HepG2 (cell line): ENCODE results near the gene HSD3B7. TPM values are rescaled to one million over a fixed set of nuclear protein-coding genes. Genes with fewer than 3 reads are reported as not detected.
A peak's percentile ranks its signal among the peaks of the same experiment; 100 is the strongest.

Source experiments
- ADNP ChIP-seq: sonication (generic); formaldehyde crosslinking; IDR thresholded peaks from 2 replicates; pipeline ENCODE4 v1.4.0; 2020; ENCODE audit warnings: missing genetic modification reagents
- ARID2 ChIP-seq: sonication (generic); formaldehyde crosslinking; IDR thresholded peaks from 2 replicates; pipeline ENCODE4 v1.8.1; 2022; ENCODE audit warnings: mild to moderate bottlenecking, missing genetic modification reagents, borderline replicate concordance
- DNMT1 ChIP-seq: sonication (generic); formaldehyde crosslinking; IDR thresholded peaks from 2 replicates; pipeline ENCODE4 v1.5.1; 2020; ENCODE audit warnings: mild to moderate bottlenecking, missing genetic modification reagents
- GTF2F1 ChIP-seq: fragments of 150-350 bp; IDR thresholded peaks from 2 replicates; pipeline ENCODE4 v1.6.1; 2014; ENCODE audit warnings: low read length
- HDAC2 ChIP-seq: sonication (generic); formaldehyde crosslinking; IDR thresholded peaks from 2 replicates; pipeline ENCODE4 v1.4.0; 2020; ENCODE audit warnings: missing genetic modification reagents
- HES4 ChIP-seq: sonication (generic); formaldehyde crosslinking; IDR thresholded peaks from 2 replicates; pipeline ENCODE4 v1.9.0; 2021; ENCODE audit warnings: mild to moderate bottlenecking, missing genetic modification reagents, borderline replicate concordance
- KMT2B ChIP-seq: IDR thresholded peaks from 2 replicates; pipeline ENCODE4 v1.6.1; 2016; ENCODE audit warnings: missing genetic modification reagents, missing compliant biosample characterization
- MBNL3 ChIP-seq: fragments of 250-450 bp; sonication (Bioruptor Pico); conservative IDR thresholded peaks from 2 replicates; pipeline ENCODE4 v1.8.0; 2022; ENCODE audit warnings: mild to moderate bottlenecking, inconsistent platforms
- MEIS1 ChIP-seq: sonication (generic); formaldehyde crosslinking; IDR thresholded peaks from 2 replicates; pipeline ENCODE4 v1.9.0; 2021; ENCODE audit warnings: mild to moderate bottlenecking, missing genetic modification reagents, moderate library complexity, borderline replicate concordance
- NCOA2 ChIP-seq: sonication (generic); formaldehyde crosslinking; IDR thresholded peaks from 2 replicates; pipeline ENCODE4 v1.8.0; 2022; ENCODE audit warnings: inconsistent platforms
- SRSF1 ChIP-seq: fragments of 200-400 bp; formaldehyde crosslinking; optimal IDR thresholded peaks from 2 replicates; pipeline ENCODE3; 2017; ENCODE audit warnings: mild to moderate bottlenecking, low read depth, low read length, moderate library complexity
- SUZ12 ChIP-seq: fragments of 150-350 bp; IDR thresholded peaks from 2 replicates; pipeline ENCODE4 v1.6.1; 2014; ENCODE audit warnings: low read depth, low read length
- ZNF251 ChIP-seq: sonication (generic); formaldehyde crosslinking; IDR thresholded peaks from 2 replicates; pipeline ENCODE4 v1.9.0; 2021; ENCODE audit warnings: mild to moderate bottlenecking, missing genetic modification reagents
- ZNF367 ChIP-seq: sonication (generic); formaldehyde crosslinking; IDR thresholded peaks from 2 replicates; pipeline ENCODE4 v1.4.0; 2020; ENCODE audit warnings: missing genetic modification reagents, borderline replicate concordance
- ZNF713 ChIP-seq: sonication (generic); formaldehyde crosslinking; IDR thresholded peaks from 2 replicates; pipeline ENCODE4 v1.4.0; 2020; ENCODE audit warnings: mild to moderate bottlenecking, missing genetic modification reagents
- ZNF737 ChIP-seq: sonication (generic); formaldehyde crosslinking; IDR thresholded peaks from 2 replicates; pipeline ENCODE4 v1.5.0; 2020; ENCODE audit warnings: missing genetic modification reagents, mild to moderate bottlenecking, borderline replicate concordance
- ZNF776 ChIP-seq: sonication (generic); formaldehyde crosslinking; IDR thresholded peaks from 2 replicates; pipeline ENCODE4 v1.4.0; 2020; ENCODE audit warnings: mild to moderate bottlenecking, missing genetic modification reagents
- ZNF841 ChIP-seq: sonication (generic); formaldehyde crosslinking; IDR thresholded peaks from 2 replicates; pipeline ENCODE4 v1.8.1; 2023; ENCODE audit warnings: missing genetic modification reagents, borderline replicate concordance
- polyA plus RNA-seq, 8 experiments: library from polyadenylated mRNA; depleted of rRNA in 3 of 8; stranded (reverse) in 7 of 8; unstranded in 1 of 8; fragments of >200 nt; fragmentation: Illumina TruSeq in 4 of 8; extraction: Trizol in 4 of 8; gene quantifications; 2 replicates each; pipeline versions ENCODE4 v1.2.1 to v1.2.3, GENCODE V29; 2011 to 2016; ENCODE audit warnings: low read depth in 4 of 8, missing spikeins in 1 of 8, mixed read lengths in 1 of 8; ENCODE audit not compliant: insufficient read depth in 1 of 8
- total RNA-seq, 5 experiments: library from RNA; depleted of rRNA; stranded (reverse); fragments of >200 nt; fragmentation: Illumina TruSeq; extraction: Trizol; gene quantifications; 2 replicates each; pipeline ENCODE4 v1.2.3, GENCODE V29; 2016; ENCODE audit warnings: low read depth in 1 of 5
- TF ChIP-seq, protein P1 (sequence below): sonication (generic); IDR thresholded peaks from 2 replicates; pipeline ENCODE4 v1.6.1; 2016; ENCODE audit warnings: low read depth, borderline replicate concordance
- TF ChIP-seq, protein P2 (sequence below): fragments of 450-650 bp; IDR thresholded peaks from 2 replicates; pipeline ENCODE4 v1.6.1; 2017; ENCODE audit warnings: mild to moderate bottlenecking
- TF ChIP-seq, protein P3 (sequence below): sonication (generic); formaldehyde crosslinking; IDR thresholded peaks from 2 replicates; pipeline ENCODE4 v1.8.0; 2022; ENCODE audit warnings: mild to moderate bottlenecking, missing genetic modification reagents, moderate library complexity
- TF ChIP-seq, protein P4 (sequence below): sonication (generic); formaldehyde crosslinking; IDR thresholded peaks from 2 replicates; pipeline ENCODE4 v1.4.0; 2020; ENCODE audit warnings: missing genetic modification reagents, mild to moderate bottlenecking, borderline replicate concordance

HSD3B7 gene
- total and polyA plus RNA-seq, 2 of the 13 experiments (the other 11 are each of a cell fraction or from before 2014, with no cell fraction given) = 32.9 to 69.7 TPM

DNA sequence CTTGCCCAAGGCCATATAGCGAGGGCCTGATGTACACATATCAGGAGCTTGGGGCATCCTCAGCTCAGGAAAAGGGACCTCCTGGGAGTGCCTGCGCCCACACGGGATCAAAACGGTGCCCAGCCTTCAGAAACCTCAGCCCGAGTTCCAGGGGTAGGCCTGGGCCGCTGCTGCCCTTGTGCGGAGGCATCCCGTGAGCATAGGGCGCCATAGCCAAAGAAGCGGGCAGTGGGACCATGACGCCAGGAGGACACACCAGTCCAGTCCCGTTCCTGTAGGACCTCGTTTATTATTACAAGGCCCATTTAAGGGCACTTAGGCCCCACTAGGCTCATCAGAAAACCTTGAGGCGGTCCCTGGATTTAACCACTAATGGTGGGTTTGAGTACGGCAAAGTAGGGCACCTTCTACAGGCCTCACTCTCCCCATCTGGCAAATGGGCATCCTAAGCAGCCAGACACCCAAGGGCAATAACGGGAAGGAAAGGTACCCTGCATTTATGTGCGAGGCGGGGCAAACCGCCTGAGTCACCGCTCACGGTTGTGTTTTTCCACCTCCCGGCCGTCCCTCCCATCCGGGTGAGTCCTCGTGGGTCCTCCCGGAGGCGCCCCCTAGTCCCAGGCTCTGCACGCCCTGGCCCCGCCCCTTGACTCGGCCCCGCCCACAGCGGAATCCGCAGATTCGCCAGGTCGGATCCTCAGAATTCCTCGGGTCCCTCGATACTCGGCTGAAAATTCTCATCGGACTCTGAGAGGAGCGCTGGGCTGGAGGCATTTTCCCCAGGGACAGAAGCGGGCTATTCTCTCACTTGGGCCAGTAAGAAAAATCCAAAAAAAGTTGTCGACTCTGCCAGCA lies 28.2 kb upstream of the HSD3B7 start (continued):
- peak; percentile 98 for TF ChIP-seq ADNP (CRISPR knock-in tag)
- no peak for TF ChIP-seq ZNF841
- TF ChIP-seq, protein P1, sequence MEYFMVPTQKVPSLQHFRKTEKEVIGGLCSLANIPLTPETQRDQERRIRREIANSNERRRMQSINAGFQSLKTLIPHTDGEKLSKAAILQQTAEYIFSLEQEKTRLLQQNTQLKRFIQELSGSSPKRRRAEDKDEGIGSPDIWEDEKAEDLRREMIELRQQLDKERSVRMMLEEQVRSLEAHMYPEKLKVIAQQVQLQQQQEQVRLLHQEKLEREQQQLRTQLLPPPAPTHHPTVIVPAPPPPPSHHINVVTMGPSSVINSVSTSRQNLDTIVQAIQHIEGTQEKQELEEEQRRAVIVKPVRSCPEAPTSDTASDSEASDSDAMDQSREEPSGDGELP = no peak
- 0 out of 2 replicates have a peak, but pooled peaks have one; percentile 46 for TF ChIP-seq DNMT1 (CRISPR knock-in tag)
- no peak for TF ChIP-seq ARID2
- TF ChIP-seq ZNF776 = no peak; the same call in 1 of the 2 replicates
- no peak; the same call in 1 of the 2 replicates for TF ChIP-seq NCOA2
- no peak for TF ChIP-seq SRSF1
- no peak for TF ChIP-seq GTF2F1
- TF ChIP-seq, protein P2, sequence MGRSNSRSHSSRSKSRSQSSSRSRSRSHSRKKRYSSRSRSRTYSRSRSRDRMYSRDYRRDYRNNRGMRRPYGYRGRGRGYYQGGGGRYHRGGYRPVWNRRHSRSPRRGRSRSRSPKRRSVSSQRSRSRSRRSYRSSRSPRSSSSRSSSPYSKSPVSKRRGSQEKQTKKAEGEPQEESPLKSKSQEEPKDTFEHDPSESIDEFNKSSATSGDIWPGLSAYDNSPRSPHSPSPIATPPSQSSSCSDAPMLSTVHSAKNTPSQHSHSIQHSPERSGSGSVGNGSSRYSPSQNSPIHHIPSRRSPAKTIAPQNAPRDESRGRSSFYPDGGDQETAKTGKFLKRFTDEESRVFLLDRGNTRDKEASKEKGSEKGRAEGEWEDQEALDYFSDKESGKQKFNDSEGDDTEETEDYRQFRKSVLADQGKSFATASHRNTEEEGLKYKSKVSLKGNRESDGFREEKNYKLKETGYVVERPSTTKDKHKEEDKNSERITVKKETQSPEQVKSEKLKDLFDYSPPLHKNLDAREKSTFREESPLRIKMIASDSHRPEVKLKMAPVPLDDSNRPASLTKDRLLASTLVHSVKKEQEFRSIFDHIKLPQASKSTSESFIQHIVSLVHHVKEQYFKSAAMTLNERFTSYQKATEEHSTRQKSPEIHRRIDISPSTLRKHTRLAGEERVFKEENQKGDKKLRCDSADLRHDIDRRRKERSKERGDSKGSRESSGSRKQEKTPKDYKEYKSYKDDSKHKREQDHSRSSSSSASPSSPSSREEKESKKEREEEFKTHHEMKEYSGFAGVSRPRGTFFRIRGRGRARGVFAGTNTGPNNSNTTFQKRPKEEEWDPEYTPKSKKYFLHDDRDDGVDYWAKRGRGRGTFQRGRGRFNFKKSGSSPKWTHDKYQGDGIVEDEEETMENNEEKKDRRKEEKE = no peak
- TF ChIP-seq, protein P3, sequence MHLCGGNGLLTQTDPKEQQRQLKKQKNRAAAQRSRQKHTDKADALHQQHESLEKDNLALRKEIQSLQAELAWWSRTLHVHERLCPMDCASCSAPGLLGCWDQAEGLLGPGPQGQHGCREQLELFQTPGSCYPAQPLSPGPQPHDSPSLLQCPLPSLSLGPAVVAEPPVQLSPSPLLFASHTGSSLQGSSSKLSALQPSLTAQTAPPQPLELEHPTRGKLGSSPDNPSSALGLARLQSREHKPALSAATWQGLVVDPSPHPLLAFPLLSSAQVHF (CRISPR knock-in tag) = no peak; the same call in 1 of the 2 replicates
- no peak; the same call in 1 of the 2 replicates for TF ChIP-seq MEIS1
- no peak for TF ChIP-seq ZNF251 (CRISPR knock-in tag)
- TF ChIP-seq SUZ12 = no peak
- peak; percentile 81 for TF ChIP-seq HDAC2 (CRISPR knock-in tag)
- TF ChIP-seq KMT2B (CRISPR knock-in tag) = no peak
- no peak for TF ChIP-seq ZNF713
- TF ChIP-seq HES4 (CRISPR knock-in tag) = 0 out of 2 replicates have a peak, but pooled peaks have one; percentile 40
- no peak for TF ChIP-seq ZNF737 (CRISPR knock-in tag)
- TF ChIP-seq MBNL3 (CRISPR knock-in tag) = 0 out of 2 replicates have a peak, but pooled peaks have one; percentile 58
- TF ChIP-seq, protein P4, sequence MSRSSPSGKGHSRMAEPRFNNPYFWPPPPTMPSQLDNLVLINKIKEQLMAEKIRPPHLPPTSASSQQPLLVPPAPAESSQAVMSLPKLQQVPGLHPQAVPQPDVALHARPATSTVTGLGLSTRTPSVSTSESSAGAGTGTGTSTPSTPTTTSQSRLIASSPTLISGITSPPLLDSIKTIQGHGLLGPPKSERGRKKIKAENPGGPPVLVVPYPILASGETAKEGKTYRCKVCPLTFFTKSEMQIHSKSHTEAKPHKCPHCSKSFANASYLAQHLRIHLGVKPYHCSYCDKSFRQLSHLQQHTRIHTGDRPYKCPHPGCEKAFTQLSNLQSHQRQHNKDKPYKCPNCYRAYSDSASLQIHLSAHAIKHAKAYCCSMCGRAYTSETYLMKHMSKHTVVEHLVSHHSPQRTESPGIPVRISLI = no peak
- peak; percentile 65; the same call in 1 of the 2 replicates for TF ChIP-seq ZNF367
